SHP77 (cell line): ENCODE results near the gene SYT7.

ENCODE experiments used
- DNase-seq, 2 experiments: peaks; one replicate each; lab custom pipeline; 2025; lab: John Stamatoyannopoulos, UW

The SYT7 gene

DNA sequence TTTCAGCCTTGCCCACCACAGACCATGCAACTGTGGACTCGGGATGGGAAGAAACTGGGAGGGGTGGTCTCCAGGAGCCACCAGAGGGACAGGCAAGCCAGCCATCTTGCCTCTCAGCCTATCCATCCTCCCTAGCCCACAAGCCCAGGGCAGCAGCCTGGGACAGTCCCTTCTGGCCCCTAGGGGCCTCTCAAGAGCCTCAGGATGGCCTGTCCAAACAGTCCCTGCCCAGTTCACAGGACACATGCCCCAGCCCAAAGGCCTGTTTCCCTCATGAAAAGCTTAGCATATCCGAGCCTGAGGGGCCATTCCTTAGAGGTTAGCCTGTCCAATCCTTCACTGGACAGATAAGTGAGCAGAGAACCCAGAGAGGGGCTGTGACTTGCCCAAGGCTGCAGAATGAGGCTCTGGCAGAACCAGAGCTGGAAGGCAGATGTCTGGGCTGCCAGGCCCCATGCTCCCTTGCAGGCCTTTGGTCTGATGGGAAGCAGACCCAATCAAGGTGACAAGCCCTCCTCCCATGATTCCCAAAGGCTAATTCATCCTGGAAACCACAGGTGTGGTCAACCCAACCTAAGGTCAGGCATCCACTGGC is 44.1 kb downstream of the SYT7 start:
- no peak for DNase-seq

- DNase-seq = no peak
Observed at GRCh38 chr11:61535998-61536675, 44.7 kb downstream of the SYT7 start.

GRCh38 chr11:61534933-61535839 is 45.7 kb downstream of the SYT7 start:
- DNase-seq = no peak

- DNase-seq = peak; percentile 60 to 62
Observed at GRCh38 chr11:61534025-61534932, 46.6 kb downstream of the SYT7 start.

DNA sequence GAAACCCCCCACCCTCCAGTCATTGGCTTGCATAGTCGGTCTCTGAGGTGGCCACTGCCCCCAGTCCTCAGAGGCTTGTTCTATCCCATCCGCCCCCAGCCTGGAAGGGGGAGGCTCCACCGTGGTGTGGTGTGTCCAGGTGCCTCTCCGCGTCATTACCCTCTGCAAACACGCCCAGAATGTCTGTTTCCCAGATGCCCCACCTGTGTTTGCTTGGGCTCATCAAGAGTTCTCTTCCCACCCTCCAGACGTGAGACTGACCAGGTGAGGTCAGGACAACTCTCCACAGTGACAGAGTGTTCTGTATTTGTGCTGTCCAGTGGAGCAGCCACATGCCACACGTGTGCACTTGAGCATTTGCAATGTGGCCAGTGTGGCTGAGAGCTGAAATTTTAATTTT is 47.5 kb downstream of the SYT7 start:
- peak; percentile 91 to 93 for DNase-seq

DNA sequence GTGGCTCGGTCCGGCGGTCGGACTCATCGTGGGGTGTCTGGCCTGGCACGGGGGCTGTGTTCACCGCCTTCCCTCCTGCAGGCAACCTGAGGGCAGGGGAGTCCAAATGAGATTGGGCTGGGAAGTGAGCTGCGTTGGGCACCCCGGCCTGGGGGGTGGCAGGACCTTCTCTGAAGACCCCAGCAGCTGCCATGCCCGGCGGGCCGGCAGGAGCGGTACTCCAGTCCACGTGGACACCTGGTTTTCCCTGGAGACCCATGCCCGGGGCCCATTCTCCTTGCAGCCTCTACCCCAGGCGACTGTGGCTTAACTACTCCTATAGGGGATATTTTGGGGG is 47.9 kb downstream of the SYT7 start:
- no peak for DNase-seq

DNA sequence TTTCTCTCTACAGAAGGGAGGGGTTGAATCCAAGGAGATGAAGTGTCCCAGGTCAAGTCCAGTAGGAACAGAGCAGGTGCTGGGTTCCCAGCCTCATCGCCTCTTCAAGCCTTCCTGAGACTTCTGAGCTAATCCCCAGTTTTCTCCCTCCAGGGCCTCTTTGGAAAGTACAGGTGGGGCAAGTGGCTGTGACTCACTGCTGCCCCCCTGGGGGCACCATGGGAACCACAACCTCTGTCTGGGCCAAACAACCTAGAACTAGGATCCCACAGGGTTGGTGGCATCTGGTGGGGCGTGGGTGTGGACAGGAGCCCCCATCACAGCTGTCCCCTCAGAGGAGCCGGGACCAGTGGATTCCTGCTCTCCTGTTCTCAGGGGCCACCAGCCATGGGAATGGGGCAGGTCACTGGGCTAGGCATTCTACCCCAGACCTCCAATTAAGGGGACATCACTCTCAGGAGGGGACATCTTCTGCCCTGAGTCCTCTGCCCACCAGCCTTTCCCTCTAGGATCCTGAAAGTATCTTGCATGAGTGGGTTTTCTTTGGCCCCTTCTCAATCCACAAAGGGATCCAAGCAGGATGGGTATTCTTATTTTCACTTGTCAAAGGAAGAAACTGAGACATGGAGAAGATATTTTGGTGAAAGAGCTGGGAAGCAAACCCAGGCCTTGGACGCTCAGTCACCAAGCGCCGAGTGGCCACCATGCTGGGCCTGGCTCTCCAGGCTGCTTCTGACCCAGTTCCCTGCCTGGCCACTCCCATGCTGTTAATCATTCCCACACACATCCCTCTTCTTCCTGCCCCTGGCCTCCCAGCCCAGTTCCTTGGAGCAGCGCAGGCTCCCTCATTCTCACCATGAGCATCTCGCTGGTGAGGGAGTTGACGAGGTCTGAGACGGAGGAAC is 48.5 kb downstream of the SYT7 start:
- DNase-seq = peak; percentile 55 to 65

GRCh38 chr11:61531044-61531443 is 49.8 kb downstream of the SYT7 start:
- peak in 1 of 2 experiments; percentile 44 for DNase-seq

- no peak for DNase-seq
Observed at GRCh38 chr11:61529537-61530225, 51.2 kb downstream of the SYT7 start.

DNA sequence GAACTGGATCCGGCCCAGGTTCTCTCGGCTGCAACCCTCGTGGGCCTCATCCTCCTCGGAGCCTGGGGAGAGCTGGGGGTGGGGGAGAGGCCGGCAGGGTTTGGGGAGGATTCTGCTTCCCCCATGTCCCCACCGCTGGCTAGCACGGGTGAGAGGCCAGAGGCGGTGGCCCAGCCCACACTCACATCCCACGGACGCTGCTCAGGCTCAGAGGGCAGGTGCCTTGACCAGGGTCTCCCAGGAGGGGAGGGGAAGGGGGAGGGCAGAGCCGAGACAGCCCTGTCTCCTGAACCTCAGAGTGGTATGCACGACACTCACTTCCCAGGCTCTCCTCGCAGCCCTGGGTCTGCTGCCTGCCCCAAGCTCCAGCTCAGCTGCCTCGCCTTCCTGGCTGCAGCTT is 52.8 kb downstream of the SYT7 start:
- DNase-seq = no peak

DNA sequence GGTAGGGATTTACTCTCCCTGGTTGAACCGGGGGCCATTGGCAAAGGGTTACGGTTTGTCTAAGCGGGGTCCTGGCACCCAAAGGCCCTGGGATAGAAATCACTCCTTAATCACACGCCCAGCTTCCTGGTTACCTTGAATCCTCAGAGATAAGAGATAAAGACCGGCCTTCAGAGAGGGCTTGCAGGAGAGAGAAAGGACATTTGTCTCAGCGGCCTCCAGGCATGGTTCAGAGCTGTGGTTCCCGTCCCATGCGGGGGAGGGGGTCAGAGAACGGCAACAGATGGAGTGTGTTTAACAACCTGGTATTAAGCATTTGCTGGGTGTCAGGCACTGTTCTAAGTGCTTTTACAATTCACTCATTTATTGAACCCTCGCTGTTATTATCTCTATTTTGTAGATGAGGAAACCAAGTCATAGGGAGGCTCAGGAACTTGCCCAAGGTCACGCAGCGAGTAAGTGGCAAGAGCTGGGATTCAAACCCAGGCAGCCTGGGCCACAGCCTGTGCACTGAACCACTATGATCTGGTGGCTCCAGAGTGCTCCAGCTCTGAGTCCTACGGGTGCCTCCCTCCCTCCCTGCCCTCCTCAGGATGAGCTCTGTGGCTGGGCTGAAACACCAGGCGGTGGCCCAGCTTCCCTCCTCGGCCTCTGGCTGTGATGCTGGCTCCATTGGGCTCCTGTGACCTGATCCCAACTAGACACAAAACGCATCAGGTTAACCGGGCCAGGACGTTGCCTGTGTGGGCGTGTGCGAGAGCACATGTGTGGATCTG is 53.7 kb downstream of the SYT7 start:
- no peak for DNase-seq

DNA sequence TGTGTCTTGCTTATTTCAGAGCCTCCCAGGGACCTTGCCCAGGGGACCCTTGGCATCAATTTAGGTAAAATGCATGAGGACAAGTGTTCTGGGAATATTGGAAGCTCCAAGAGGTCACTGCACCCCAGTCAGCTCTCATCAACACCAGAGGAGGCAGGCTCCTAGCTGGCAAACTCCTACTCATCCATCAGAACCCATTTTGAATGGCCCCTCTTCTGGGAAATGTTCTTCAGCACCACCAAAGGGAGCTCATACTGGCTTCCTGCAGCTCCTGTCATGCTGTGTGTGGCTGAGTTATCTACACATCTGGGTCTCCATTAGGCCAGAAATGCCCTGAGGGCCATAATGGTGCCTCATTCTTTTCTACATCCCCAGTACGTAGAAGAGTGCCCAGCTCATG is 54.6 kb downstream of the SYT7 start:
- DNase-seq = no peak

GRCh38 chr11:61524963-61525587 is 55.8 kb downstream of the SYT7 start:
- DNase-seq = no peak

DNA sequence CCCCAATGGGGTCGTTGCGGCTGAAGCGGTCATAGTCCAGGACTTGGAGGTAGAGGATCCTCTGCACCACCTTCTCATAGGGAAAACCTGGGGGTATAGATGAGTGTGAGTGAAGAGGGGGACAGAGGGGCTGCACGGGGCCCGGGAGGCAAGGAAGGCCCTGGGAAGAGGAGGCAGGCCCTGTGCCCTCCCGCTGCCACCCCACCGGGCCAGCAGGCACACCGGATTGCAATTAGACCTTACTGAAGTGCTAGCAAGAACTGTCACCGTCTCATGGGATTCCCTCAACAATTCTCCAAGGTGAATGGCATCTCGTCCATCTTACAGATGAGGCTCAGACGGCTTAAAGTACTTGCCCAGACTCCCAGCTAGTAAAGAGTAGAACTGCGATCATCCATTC is 56.4 kb downstream of the SYT7 start:
- no peak for DNase-seq

DNA sequence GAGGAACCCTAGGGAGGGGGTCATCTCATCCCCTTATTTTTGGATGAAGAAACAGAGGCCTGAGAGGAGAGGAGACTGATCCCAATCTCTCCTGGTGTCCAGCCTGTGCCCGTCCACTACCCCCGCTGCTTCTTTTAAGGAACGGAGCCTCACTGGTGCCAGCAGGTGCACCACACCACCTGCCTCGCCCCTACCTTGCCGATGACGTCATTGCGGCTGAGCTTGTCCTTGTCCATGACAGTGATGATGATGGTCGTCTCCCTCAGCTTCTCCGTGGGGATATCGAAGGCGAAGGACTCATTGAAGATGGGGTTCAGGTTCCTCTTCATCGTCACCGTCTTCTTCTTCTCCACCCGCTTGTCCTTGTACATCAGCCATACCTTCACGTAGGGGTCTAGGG is 58.0 kb downstream of the SYT7 start:
- no peak for DNase-seq

DNA sequence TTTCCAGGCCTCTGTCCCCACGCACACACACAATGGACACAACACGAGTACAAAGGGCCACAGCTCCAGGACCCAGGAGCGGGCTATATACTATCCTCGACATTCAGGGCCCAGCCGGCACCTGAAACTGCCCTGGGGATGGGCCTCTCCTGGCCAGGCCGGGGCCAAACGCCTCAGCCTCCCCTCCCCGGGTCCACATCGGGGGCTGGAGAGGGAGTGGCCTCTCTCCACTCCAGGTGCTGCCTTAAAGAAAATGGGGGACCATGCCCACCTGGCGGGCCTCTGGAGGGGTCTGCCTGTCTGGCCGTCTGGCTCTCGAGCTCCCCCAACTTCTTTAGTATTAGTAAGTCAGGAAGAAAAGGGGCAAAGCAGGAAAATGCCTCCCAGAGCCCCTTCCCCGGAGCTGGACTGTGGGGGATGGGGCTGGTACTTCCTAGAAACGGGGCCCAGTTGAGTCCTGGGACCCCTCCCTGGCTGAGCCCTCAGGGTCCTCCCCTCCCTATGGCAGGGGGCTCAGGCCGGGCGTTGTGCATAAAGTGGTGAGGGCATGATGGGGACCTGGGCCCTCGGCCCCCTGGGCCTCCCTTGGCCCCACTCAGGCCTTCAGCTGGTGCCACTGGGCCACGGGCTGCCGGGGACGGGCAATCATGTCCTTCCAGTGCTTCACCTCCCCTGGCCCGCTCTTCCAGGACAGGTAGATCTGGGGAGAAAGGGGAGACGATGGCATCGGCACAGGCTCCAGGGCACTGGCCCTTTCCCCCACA is 62.7 kb downstream of the SYT7 start:
- DNase-seq = no peak

GRCh38 chr11:61516675-61517572 is 64.0 kb downstream of the SYT7 start:
- peak in 1 of 2 experiments; percentile 18 for DNase-seq
